Activated CD8-positive, alpha-beta memory T cell treated with anti-CD3 and anti-CD28 coated beads for 48 hours (primary cell): Measurements from ENCODE around the gene CIAO1.
"Not testable (repeated sequence)": the region's sequence is repeated elsewhere in the genome, so short reads cannot be mapped to it uniquely, and the experiment has no call there.

Source experiments
- DNase-seq, 3 experiments: peaks; one replicate each; pipeline ENCODE4 v3.0.0-alpha.2; 2020; ENCODE audit warnings: low read depth in 2 of 3, low spot score in 2 of 3

Gene CIAO1

GRCh38 chr2:96265840-96266679 lies at the start of gene CIAO1, which contains the start of gene TMEM127:
CIAO1 (plus strand) TSS chr2:96266225; CDS start chr2:96266351, 126 bp downstream.
TMEM127 (minus strand) TSS chr2:96265997; CDS start chr2:96265381, 616 bp downstream.
- DNase-seq = peak; percentile 94 to 99 (median 97)

- no peak for DNase-seq
These were observed 47.4 kb upstream of the CIAO1 start for GRCh38 chr2:96218508-96219131.

GRCh38 chr2:96219959-96220358 lies 46.1 kb upstream of the CIAO1 start:
- DNase-seq = not testable (repeated sequence)

- not testable (repeated sequence) for DNase-seq
These were observed 44.9 kb upstream of the CIAO1 start for GRCh38 chr2:96221106-96221505.

GRCh38 chr2:96225016-96225533 lies 41.0 kb upstream of the CIAO1 start:
- no peak for DNase-seq

- no peak for DNase-seq
These were observed 34.7 kb upstream of the CIAO1 start for GRCh38 chr2:96231316-96231715.

- DNase-seq = no peak
These were observed 32.6 kb upstream of the CIAO1 start for GRCh38 chr2:96233436-96233835.

GRCh38 chr2:96233880-96234316 lies 32.1 kb upstream of the CIAO1 start:
- no peak for DNase-seq

- DNase-seq = no peak
These were observed 29.1 kb upstream of the CIAO1 start for GRCh38 chr2:96236882-96237281.

- DNase-seq = no peak
These were observed 27.8 kb upstream of the CIAO1 start for GRCh38 chr2:96238266-96238665.

GRCh38 chr2:96239091-96239490 lies 26.9 kb upstream of the CIAO1 start:
- DNase-seq = no peak

- no peak for DNase-seq
These were observed 26.2 kb upstream of the CIAO1 start for GRCh38 chr2:96239745-96240264.

- no peak for DNase-seq
These were observed 25.5 kb upstream of the CIAO1 start for GRCh38 chr2:96240341-96241038.

GRCh38 chr2:96241227-96241626 lies 24.8 kb upstream of the CIAO1 start:
- DNase-seq = no peak

GRCh38 chr2:96241900-96242611 lies 24.0 kb upstream of the CIAO1 start:
- peak in 2 of 3 experiments; percentile 16 to 43 for DNase-seq

GRCh38 chr2:96243843-96244242 lies 22.2 kb upstream of the CIAO1 start:
- no peak for DNase-seq

- DNase-seq = no peak
These were observed 20.2 kb upstream of the CIAO1 start for GRCh38 chr2:96245609-96246390.

GRCh38 chr2:96247009-96247408 lies 19.0 kb upstream of the CIAO1 start:
- DNase-seq = no peak

- DNase-seq = no peak
These were observed 18.1 kb upstream of the CIAO1 start for GRCh38 chr2:96247896-96248295.

GRCh38 chr2:96248624-96249023 lies 17.4 kb upstream of the CIAO1 start:
- DNase-seq = no peak
